IPS-NIHi7 (cell line): ENCODE measurements around the gene KCNIP3.
"Not testable (repeated sequence)": the region's sequence is repeated elsewhere in the genome, so short reads cannot be mapped to it uniquely, and the experiment has no call there.

Experiments used
- DNase-seq: peaks from one replicate; pipeline ENCODE4 v3.0.0; 2012; ENCODE audit warnings: mixed read lengths; ENCODE audit errors: extremely low spot score

The KCNIP3 gene

DNA sequence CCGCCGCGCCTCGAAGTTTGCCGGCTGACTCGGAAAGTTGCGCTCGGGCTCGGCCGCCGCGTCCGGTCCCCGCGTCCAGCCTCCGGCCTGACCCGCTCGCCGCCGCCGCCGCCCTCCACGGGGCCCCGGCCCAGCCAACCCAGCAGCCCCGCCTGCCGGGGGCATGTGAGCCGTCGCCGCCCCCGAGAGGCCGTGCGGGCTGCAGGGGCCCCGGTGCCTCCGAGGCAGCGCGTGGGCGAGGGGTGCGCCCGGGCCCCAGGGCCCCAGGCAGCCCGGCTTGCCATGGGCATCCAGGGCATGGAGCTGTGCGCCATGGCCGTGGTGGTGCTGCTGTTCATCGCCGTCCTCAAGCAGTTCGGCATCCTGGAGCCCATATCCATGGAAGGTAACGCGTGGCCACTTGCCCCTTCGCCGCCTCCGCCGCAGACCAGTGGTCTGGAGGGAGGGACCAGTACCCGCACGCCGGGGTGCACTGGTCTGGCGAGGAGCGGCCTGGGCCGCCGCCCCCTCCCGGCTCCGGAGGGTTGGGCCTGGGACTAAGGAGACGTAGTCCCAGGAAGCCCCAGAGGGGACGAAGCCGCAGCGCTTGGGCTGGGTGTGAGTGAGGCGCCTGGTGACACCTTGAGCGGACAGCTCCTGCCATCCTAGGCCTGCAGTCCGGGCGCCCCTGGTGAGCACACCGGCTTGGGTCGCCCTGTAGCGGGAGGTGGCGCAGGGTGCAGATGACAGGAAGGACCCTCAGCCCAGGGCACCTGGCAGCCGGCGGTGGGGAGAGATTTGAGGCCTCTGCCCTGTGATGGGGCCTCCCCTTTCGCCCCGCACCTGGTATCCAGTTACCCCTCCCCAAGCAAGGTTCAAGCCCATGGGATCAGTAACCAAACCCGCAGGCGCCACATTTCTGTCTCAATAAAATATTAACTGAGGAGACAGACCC, 49.9 kb downstream of the KCNIP3 start:
- DNase-seq, result peak; percentile 59

DNA sequence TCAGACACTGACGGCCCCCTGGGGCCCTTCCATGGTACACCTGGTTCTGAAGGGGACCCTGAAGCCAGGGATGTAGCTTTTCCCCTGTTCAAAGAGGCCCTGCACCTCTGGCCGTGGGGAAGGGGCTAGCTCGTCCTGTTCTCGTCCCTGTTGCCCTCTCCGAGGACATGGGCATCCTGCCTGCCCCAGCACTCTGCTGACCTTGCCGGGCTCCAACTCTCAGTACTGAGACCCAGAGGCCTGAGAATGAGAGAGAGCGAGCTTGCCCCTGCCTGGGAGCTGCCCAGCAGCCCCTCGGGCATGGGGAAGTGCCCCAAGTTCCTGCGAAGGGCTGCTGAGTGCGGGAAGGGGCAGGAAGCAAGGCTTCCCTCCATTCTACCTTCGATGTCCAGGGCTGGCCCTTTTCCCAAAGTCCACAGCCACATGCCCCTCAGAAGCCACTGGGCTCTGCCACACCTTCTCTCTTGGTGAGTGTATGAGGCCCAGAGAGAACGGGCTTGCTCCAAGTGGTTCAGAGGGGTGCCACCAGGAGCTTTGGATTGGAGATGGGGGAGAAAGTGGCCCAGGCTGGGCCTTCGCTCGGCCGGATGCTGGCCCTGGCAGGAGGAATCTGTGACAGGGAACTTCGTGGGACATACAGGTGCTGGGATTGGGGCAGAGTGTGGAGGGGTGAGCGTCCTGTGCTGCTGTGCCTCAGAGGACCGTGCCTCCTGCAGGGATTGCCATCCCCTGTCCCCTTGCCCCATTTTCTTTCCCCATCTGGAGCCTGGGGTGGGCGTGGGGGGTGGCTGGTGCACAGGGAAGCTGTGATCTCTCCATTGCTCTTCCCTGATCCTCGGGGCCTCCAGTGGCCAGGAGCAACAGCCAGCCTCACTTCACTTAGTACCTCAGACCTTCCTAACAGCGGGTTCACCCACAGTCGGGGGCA, 50.8 kb downstream of the KCNIP3 start:
- no peak for DNase-seq

DNA sequence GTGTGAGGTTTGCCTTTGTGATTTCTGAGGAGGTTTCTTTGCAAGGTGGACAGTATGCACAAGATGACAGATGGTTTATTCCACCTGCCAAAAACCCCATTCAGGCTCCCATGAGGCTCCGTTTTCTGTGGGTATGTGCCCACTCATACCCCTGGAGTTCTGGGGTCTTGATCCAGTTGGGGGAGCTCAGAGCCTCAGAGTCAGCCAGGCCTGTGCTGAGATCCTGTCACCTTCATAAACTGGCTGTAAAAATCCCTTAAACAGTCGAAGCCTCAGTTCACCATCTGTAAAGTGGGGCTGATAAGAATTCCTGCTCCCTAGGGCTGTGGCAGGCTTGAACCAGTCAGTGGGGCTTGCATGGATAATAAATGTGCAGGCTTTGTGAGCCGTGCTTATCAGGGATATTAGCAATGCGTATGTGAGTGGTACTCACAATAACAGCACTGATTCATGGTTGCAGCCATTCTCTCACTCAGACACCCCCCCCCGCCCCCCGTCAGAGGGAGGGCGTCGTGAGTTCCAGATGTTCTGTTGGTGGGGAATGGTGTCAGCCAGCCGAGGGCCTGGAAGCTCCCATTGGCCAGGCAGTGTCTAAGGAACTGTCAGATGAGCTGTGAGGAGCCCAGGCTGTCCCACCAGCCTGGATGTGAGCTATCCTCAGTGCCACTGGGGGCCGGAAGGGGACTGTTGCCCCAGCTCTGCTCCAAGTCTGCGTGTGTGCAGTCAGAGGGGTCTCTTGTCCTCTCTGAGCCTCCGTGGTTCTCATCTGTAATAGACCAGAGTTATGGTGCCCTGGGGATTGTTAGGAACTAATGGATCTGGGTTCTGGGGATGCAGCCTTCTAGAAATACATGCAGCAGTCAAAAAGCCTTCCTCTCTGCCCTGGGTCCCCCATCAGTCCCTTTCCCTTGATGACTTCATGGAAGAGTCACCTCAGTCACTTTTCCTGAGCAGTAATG, 51.7 kb downstream of the KCNIP3 start:
- DNase-seq, result no peak

DNA sequence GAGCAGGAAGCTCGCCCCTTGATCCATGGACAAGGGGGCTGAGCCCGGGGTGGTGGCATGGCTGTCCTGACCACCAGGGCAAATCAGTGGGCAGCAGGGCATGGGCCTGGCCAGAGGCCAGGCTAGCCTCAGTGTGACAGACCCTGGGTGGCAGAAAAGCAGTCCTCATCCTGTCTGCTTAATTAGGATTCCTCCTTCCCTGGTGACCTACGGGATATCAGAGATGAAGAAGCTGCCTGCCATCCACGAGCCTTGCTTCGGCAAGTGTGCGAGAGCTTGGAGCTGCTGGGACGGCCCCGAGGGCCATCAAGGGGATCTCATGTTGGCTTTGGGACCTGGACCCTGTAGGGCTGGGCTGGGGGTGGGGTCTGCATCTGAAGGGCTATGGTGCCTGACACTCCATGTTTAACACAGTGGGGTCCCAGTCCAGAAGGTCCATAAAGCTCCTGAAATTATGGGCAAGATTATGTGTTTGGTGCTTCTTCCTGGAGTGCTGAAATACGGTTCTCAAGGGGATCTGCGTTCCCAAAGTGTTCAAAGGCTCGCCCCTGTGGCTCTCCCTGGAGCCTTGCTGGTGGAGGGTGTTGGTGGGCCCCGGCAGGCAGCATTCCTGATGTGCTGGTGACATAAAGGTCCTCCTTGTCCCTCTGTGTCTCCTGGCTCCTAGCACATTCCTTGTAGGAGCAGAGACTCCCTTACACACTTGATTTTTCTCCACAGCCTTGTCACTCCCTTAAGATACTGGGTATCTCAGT, 52.6 kb downstream of the KCNIP3 start:
- no peak for DNase-seq

DNA sequence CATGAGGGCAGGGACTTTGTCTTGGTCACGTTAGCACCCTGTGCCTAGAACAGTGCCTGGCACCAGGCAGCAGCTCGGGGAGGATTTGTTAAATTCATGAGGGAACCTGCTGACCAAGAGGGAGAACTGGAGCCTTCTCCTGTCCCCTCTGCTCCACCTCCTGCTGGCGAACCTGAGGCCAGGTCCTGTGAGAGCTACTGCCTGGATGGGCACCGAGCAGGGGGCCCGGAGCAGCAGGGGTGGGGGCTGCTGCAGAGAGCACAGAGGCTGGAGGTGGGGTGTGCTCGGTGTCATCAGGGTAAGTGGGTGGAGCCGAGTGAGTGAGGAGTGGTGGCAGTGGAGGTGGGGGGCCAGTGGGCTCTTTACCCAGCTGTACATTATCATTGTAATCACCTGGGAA, 53.2 kb downstream of the KCNIP3 start:
- no peak for DNase-seq

DNA sequence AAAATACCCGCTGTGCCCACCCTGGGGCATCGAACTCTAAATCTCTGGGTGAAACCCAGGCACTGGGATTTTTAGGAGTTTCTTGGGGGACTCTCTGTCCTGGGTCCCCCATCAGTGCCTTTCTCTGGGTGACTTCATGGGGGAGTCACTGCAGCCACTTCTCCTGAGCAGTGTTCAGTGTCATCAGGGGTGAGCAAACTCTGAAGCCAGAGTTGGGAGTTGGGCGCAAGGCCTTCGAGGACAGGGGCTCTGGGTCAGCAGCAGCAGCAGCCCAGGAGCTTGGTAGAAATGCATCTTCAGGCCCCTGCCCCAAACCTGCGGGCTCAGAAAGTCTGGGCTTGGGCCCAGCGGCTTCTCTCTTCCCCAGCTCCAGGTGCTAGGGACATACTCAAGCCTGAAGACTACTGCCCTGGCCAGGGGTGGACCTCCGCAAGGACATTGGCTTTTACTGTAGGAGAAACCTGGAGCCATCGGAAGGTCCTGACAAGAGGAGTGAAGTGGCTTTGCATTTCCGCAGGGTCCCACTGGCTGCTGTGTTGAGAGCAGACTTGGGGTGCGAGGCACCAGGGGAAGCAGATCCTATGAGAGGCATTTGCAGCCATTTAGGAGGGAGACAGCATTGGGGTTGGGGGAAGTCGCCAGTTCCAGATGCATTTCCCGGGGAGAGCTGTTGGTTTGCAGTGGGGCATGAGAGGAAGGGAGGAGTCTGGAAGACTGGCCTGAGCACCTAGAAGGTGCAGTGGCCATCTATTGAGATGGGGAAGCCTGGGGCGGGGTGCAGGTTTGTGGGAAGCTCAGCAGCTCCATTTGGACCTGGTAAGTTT, 53.8 kb downstream of the KCNIP3 start:
- DNase-seq, result no peak

DNA sequence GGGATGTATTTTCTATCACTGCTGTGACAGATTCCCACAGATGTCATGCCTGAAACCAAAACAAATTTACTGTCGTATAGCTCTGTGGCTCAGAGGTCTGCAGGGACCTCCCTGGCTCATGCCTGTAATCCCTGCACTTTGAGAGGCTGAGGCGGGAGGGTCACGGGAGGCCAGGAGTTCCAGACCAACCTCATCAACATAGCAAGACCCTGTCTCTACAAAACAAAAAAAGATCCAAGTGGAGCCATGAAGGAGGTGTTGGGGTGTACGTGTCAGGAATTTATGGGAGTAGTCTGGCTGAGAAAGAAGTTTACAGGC, 54.4 kb downstream of the KCNIP3 start:
- DNase-seq, result no peak

DNA sequence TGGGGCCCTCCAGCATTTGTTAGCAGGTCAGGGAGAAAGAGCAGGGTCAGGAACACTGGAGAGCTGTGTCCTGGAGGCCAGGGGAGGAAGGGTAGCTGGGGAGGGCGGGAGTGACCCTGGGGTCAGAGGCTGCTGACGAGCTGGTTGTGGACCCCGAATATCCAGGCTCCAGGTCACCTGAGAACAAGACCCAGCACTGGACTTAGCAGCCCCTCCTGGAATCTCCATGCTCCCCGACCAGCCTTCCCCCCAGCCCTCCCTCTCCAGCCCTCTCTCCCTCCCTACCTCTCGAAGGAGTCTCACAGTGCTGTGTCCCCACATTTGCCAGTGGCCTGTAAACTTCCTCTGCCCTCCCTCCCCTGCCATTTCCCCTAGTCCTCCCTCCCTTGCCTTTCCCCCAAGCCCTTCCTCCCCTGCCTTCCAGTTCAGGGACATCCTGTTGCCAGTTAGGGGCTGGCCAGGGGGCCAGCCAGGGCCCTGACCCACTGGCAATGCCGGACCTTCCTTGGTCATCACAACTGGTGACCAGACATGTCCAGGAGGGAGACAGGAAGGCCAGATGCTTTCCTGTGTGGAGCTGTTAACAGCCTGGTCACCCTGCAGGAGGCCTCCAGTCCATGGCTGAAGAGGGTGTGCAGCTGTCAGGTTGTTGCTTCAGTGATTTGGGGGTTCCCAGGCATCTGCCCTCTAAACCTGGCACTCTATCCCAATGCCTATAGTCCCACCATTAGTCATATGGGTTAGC, 55.3 kb downstream of the KCNIP3 start:
- no peak for DNase-seq

DNA sequence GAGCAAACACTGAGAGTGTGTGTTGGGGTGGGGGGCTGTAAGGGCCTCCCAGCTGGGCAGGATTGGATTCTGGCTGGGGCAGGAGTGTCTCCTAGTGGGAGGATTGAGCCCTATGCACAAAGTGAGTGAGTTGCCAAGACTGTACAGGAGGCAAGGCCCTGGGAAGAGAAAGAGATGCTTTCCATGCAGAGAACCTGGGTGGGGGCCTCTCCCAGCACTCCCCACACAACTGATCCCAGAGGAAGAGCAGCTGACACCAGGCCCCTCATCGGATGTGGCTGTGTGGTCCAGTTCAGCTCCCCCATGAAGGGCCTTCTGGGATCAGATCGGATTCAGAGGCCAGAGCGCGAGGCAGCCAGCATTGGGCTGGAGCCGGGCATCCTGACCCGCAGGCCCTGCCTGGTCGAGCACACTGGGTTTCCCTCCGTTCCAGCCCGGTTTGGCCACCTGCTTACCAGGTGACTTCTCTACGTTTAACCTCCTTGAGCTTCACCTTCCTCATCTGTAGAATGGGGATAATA, 56.0 kb downstream of the KCNIP3 start:
- DNase-seq, result no peak

DNA sequence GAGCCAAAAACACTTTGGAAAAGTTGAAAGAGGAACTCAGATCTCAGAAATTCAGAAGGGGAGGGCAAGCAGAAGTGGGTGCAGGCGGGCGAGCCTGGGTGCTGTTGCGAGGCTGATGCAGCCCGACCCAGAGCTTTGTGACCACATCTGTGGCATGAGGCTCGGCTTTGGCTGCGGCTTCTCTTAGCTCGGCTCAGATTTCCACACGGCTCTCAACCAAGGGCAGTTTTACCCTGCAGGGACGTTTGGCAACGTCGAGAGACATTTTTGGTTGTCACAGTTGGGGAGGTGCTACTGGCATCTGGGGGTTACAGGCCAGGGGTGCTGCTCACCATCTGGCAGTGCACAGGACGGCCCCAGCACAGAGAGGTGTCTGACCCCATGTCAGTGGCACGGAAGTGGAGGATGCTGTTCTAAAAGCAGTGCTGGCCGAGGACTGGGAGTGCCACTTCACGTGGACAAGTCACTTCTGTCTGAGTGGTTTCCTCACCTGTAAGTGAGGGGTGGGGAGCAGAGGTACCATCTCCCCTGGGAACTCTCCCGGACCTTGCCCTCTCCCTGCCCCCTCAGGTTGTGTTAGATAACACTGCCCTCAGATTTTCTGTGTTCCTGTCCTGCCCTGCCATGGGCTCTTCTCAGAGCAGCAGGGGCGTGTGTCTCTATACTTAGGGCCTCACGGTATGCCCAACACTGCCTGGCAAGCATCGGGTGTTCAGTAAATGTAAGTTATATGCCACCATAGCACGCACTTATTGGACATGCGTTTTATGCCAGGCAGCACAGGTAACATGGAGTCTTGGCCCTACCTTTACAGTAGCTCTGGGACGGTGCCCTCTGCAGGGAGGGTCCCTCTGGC, 56.7 kb downstream of the KCNIP3 start:
- DNase-seq, result no peak

DNA sequence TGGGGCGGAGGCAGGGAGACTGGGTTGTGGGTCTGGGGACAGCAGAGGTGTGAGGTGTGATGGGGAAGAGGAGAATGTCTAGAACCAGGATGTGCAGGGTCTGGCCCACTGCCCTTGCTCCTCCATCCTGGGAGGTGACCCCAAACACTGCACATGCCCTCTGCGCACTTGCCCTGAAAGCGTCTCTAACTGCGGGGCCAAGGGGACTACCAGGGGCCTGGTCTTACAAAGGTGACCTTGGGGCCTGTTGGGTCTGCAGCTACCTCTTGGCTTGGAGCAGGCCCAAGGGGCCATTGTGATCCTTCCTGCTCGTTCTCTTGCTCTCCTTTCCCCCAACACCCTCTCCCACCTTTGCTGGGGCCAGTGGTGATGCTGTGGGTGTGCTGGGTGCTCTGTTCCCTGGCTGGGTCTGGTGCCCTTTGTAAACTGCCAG, 57.3 kb downstream of the KCNIP3 start:
- no peak for DNase-seq

DNA sequence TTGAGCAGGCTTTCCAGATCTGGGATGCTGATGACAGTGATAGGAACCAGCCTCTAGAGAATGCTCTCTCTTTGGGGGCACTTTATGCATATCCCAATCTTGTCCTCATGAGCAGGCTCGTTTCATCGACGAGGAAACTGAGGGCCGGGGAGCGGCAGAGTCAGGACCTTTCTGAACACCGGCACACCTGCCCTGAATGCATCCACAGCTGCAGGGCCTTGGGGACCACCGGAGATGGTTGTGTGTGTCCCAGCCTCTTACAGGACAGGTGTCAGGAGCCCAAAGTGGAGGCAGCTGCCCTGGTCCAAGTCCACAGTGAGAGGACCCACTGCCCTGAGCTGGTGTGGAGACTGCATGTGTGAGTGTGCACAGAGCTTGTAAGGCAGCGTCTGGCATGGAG, 57.8 kb downstream of the KCNIP3 start:
- no peak for DNase-seq

DNA sequence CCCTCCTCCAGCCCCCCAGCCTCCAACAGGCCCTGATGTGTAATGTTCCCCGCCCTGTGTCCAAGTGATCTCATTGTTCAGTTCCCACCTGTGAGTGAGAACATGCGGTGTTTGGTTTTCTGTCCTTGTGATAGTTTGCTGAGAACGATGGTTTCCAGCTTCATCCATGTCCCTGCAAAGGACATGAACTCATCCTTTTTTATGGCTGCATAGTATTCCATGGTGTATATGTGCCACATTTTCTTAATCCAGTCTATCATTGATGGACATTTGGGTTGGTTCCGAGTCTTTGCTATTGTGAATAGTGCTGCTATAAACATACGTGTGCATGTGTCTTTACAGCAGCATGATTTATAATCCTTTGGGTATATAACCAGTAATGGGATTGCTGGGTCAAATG, 58.3 kb downstream of the KCNIP3 start:
- not testable (repeated sequence) for DNase-seq

DNA sequence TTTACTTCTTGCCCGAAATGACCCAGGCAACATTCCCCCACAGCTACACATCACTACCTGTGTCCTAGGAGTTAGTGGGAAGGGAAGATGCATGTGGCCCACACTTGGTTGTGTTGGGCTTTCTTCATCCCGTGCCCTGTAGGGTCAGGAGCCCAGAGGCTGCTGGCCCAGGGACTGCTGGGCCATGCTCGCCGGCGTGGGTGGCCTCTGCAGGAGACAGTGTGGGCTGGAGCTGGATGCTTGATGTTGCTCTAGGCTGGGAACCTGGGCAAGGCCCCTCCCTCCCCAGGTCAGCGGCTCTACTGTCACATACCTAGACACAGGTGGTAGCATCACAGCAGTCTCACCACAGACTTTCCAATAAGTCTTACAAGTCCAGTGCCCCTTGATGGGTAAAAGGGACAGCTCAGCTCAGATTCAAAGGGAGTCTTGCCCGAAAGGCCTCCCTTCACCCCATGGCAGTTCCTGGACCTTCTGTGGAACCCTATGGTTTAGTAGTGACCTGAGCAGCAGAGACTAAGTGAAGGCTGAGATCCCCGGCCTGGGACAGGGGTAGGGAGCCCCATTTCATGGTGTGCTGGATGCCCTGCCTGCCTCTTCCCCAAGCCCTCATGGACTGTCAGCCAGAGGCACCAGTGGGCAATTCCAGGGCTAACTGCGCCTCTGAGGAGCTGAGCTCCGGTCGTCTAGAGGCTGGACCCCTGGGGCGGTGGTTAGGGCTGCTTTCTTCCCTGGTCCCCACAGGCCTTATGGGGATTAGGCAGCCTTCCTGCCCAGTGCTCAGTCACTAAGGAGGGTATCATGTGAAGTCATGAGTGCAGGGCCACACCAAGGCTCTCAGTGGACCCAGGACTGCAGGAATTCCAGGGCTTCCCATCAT, 59.9 kb downstream of the KCNIP3 start:
- DNase-seq, result no peak

DNA sequence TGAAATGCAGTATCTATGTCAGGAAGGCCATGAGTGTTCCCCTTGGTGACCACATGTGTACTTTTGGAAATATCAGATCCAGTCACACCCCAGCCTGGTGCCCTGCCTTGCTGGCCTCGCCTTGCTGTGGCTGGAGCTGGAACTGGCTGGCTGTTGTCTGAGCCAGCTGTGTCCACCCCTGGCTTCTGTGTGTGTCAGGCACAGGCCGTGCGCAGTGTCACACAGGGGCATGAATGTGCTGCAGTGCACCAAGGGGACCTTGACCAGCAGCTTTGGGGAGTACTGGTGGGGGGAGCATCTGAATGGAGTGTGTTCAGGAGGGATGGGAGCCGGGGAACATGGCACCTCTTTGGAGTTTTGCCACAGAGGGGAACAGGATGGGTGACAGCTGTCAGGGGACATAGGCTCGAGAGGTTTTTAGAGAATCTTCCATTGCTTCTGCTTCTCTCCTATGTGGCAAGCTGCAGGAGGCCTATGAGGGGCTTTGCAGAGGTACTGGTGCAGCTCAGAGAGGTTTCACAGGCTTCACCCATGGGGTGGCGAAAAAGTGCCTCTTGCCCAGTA, 60.7 kb downstream of the KCNIP3 start:
- DNase-seq, result no peak

DNA sequence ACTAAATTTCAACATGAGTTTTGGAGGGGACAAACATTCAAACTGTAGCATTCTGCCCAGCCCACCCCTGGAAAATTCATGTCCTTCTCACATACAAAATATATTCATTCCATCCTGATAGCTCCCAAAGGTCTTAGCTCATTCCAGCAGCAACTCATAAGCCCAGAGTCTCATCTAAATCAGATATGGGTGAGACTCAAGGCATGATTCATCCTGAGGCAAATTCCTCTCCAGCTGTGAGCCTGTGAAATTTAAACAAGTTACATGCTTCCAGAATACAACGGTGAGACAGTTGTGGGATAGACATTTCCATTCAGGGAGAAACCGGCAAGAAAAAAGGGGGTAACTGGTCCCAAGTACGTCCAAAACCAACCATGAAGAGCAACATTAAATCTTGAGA, 61.9 kb downstream of the KCNIP3 start:
- no peak for DNase-seq

DNA sequence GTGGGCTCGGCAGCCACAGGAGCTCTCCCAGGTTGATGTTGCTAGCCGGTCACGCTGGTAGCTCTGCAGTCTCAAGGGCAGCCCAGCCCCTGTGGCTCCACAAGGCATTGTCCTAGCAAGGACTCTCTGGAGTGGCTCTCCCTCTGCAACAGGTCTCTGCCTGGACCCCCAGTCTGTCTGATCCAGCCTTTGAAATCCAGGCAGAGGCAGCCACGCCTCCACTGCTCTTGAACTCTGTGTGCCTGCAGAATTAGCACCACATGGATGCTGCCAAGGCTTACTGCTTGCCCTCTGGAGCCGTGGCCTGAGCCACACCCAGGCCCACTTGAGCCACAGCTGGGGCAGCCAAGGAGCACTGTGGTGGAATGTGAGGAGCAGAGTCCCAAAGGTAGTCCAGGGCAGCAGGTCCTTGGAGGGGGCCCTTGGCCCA, 62.4 kb downstream of the KCNIP3 start:
- no peak for DNase-seq
